HEK293 (cell line): Measurements from ENCODE around the gene TTLL5.
A peak's percentile ranks its signal among the peaks of the same experiment; 100 is the strongest.

Source experiments
- CTCF ChIA-PET: fragments of 350-600 bp; formaldehyde crosslinking; extraction: SDS; loops from one replicate; lab custom pipeline; 2021; ENCODE audit warnings: antibody characterized with exemption; lab: Yijun Ruan, JAX
- POLR2A ChIA-PET: fragments of 300-600 bp; formaldehyde crosslinking; extraction: SDS; loops from one replicate; lab custom pipeline; 2020; ENCODE audit warnings: antibody characterized with exemption, inconsistent platforms; lab: Yijun Ruan, JAX
- H3K27ac ChIP-seq: fragments of 200-500 bp; sonication (Bioruptor generic); 2 replicates; pipeline ENCODE4 v1.5.1; 2014; ENCODE audit warnings: low read depth, low read length, control low read depth, inconsistent platforms; ENCODE audit errors: extremely low read depth
- H3K36me3 ChIP-seq, 2 experiments: fragments of 200-500 bp in 1 of 2; sonication (Bioruptor generic) in 1 of 2; 1 replicate in 1 of 2; 2 replicates in 1 of 2; pipeline ENCODE4 v1.5.1; 2014 to 2017; ENCODE audit warnings: inconsistent platforms in 2 of 2, low read length in 2 of 2; ENCODE audit not compliant: control insufficient read depth in 2 of 2, insufficient read depth in 1 of 2
- H3K4me1 ChIP-seq: fragments of 200-500 bp; sonication (Bioruptor generic); 2 replicates; pipeline ENCODE4 v1.5.1; 2014; ENCODE audit warnings: mild to moderate bottlenecking, low read length, inconsistent platforms; ENCODE audit not compliant: control insufficient read depth, insufficient read depth
- H3K4me3 ChIP-seq: 2 replicates; pipeline ENCODE4 v1.5.1; 2011; ENCODE audit warnings: low read depth, mild to moderate bottlenecking, control low read depth, low read length, moderate library complexity
- H3K9me3 ChIP-seq: fragments of 200-500 bp; sonication (Bioruptor generic); 2 replicates; pipeline ENCODE4 v1.5.1; 2014; ENCODE audit warnings: low read depth, low read length, inconsistent platforms; ENCODE audit not compliant: control insufficient read depth, insufficient read depth
- BCL11A ChIP-seq: fragments of 450-650 bp; formaldehyde crosslinking; IDR thresholded peaks from 2 replicates; pipeline ENCODE4 v1.5.1; 2016; ENCODE audit warnings: low read depth, missing biosample characterization, missing genetic modification characterization
- KLF1 ChIP-seq: fragments of 450-650 bp; formaldehyde crosslinking; IDR thresholded peaks from 2 replicates; pipeline ENCODE4 v1.5.1; 2016; ENCODE audit warnings: missing biosample characterization, missing genetic modification characterization
- KLF10 ChIP-seq: fragments of 450-650 bp; IDR thresholded peaks from 2 replicates; pipeline ENCODE4 v1.5.1; 2018; ENCODE audit warnings: missing biosample characterization, mild to moderate bottlenecking, missing genetic modification characterization
- MYNN ChIP-seq: fragments of 450-650 bp; formaldehyde crosslinking; IDR thresholded peaks from 2 replicates; pipeline ENCODE4 v1.5.1; 2016; ENCODE audit warnings: missing biosample characterization, missing genetic modification characterization, borderline replicate concordance
- PRDM1 ChIP-seq: fragments of 450-650 bp; formaldehyde crosslinking; IDR thresholded peaks from 2 replicates; pipeline ENCODE4; 2016; ENCODE audit warnings: missing biosample characterization, missing genetic modification characterization
- PRDM10 ChIP-seq: fragments of 450-650 bp; formaldehyde crosslinking; IDR thresholded peaks from 2 replicates; pipeline ENCODE4 v1.5.1; 2016; ENCODE audit warnings: missing biosample characterization, missing genetic modification characterization
- TCF7L2 ChIP-seq: IDR thresholded peaks from 2 replicates; pipeline ENCODE4 v1.6.1; 2011; ENCODE audit warnings: low read depth, mild to moderate bottlenecking, inconsistent platforms, low read length, moderate library complexity, borderline replicate concordance
- TSHZ1 ChIP-seq: fragments of 450-650 bp; formaldehyde crosslinking; IDR thresholded peaks from 2 replicates; pipeline ENCODE4 v1.5.1; 2016; ENCODE audit warnings: missing biosample characterization, missing genetic modification characterization, borderline replicate concordance
- WT1 ChIP-seq: fragments of 450-650 bp; formaldehyde crosslinking; IDR thresholded peaks from 2 replicates; pipeline ENCODE4 v1.5.1; 2016; ENCODE audit warnings: missing biosample characterization, missing genetic modification characterization
- ZBTB21 ChIP-seq: fragments of 450-650 bp; formaldehyde crosslinking; IDR thresholded peaks from 2 replicates; pipeline ENCODE4 v1.5.1; 2017; ENCODE audit warnings: missing biosample characterization, missing genetic modification characterization
- ZBTB7A ChIP-seq: fragments of 450-650 bp; formaldehyde crosslinking; IDR thresholded peaks from 2 replicates; pipeline ENCODE4 v1.5.1; 2016; ENCODE audit warnings: low read depth, missing biosample characterization, missing genetic modification characterization
- ZFP69B ChIP-seq: fragments of 450-650 bp; formaldehyde crosslinking; IDR thresholded peaks from 2 replicates; pipeline ENCODE4 v1.5.1; 2016; ENCODE audit warnings: missing biosample characterization, missing genetic modification characterization
- ZNF132 ChIP-seq: fragments of 450-650 bp; formaldehyde crosslinking; IDR thresholded peaks from 2 replicates; pipeline ENCODE4 v1.5.1; 2017; ENCODE audit warnings: missing biosample characterization, missing genetic modification characterization, borderline replicate concordance
- ZNF133 ChIP-seq: fragments of 450-650 bp; formaldehyde crosslinking; IDR thresholded peaks from 2 replicates; pipeline ENCODE4 v1.5.1; 2016; ENCODE audit warnings: missing biosample characterization, missing genetic modification characterization
- ZNF146 ChIP-seq: fragments of 450-650 bp; formaldehyde crosslinking; IDR thresholded peaks from 2 replicates; pipeline ENCODE4 v1.5.1; 2016; ENCODE audit warnings: missing biosample characterization, missing genetic modification characterization
- ZNF169 ChIP-seq: fragments of 450-650 bp; formaldehyde crosslinking; IDR thresholded peaks from 2 replicates; pipeline ENCODE4 v1.5.1; 2016; ENCODE audit warnings: missing biosample characterization, missing genetic modification characterization
- ZNF211 ChIP-seq: fragments of 450-650 bp; formaldehyde crosslinking; IDR thresholded peaks from 2 replicates; pipeline ENCODE4 v1.5.1; 2016; ENCODE audit warnings: low read depth, missing biosample characterization, missing genetic modification characterization
- ZNF473 ChIP-seq: fragments of 450-650 bp; formaldehyde crosslinking; IDR thresholded peaks from 2 replicates; pipeline ENCODE4 v1.5.1; 2017; ENCODE audit warnings: missing biosample characterization, missing genetic modification characterization
- ZNF514 ChIP-seq: fragments of 450-650 bp; formaldehyde crosslinking; IDR thresholded peaks from 2 replicates; pipeline ENCODE4 v1.5.1; 2016; ENCODE audit warnings: missing biosample characterization, missing genetic modification characterization
- ZNF549 ChIP-seq: fragments of 450-650 bp; IDR thresholded peaks from 2 replicates; pipeline ENCODE4 v1.5.1; 2018; ENCODE audit warnings: missing biosample characterization, missing genetic modification characterization, mild to moderate bottlenecking, inconsistent platforms, moderate library complexity
- ZNF558 ChIP-seq: fragments of 450-650 bp; formaldehyde crosslinking; IDR thresholded peaks from 2 replicates; pipeline ENCODE4 v1.5.1; 2016; ENCODE audit warnings: missing biosample characterization, missing genetic modification characterization
- ZNF660 ChIP-seq: fragments of 450-650 bp; IDR thresholded peaks from 2 replicates; pipeline ENCODE4 v1.5.1; 2018; ENCODE audit warnings: missing biosample characterization, mild to moderate bottlenecking, missing genetic modification characterization
- ZNF701 ChIP-seq: fragments of 450-650 bp; formaldehyde crosslinking; IDR thresholded peaks from 2 replicates; pipeline ENCODE4 v1.5.1; 2016; ENCODE audit warnings: missing biosample characterization, missing genetic modification characterization
- ZNF76 ChIP-seq: fragments of 450-650 bp; formaldehyde crosslinking; IDR thresholded peaks from 2 replicates; pipeline ENCODE4; 2016; ENCODE audit warnings: low read depth, missing biosample characterization, missing genetic modification characterization, borderline replicate concordance
- ZNF776 ChIP-seq: fragments of 450-650 bp; formaldehyde crosslinking; IDR thresholded peaks from 2 replicates; pipeline ENCODE4 v1.5.0; 2017; ENCODE audit warnings: missing biosample characterization, missing genetic modification characterization, borderline replicate concordance
- ZNF837 ChIP-seq: fragments of 450-650 bp; formaldehyde crosslinking; IDR thresholded peaks from 2 replicates; pipeline ENCODE4 v1.5.1; 2016; ENCODE audit warnings: missing biosample characterization, missing genetic modification characterization
- ZSCAN16 ChIP-seq: fragments of 450-650 bp; formaldehyde crosslinking; IDR thresholded peaks from 2 replicates; pipeline ENCODE4 v1.5.1; 2016; ENCODE audit warnings: missing biosample characterization, missing genetic modification characterization
- ZSCAN23 ChIP-seq: fragments of 450-650 bp; formaldehyde crosslinking; IDR thresholded peaks from 2 replicates; pipeline ENCODE4 v1.5.1; 2016; ENCODE audit warnings: missing biosample characterization, missing genetic modification characterization

TTLL5 gene

GRCh38 chr14:75858362-75858761 is 197.3 kb downstream of the TTLL5 start:
- Histone ChIP-seq H3K4me1 (peaks cover 17% of the 10 kb centered on the region), H3K36me3 (no peaks in the 10 kb centered on the region; a peak in 1 of 3 replicates), H3K4me3 (no peak overlapping the region), H3K9me3 (no peaks in the 10 kb centered on the region), H3K27ac (no peak overlapping the region)
- TF ChIP-seq ZNF660 (tag by site-specific recombination) (no peak), PRDM1 (no peak), ZBTB21 (tag by site-specific recombination) (no peak), ZNF837 (tag by site-specific recombination) (no peak), ZNF701 (tag by site-specific recombination) (no peak), KLF1 (tag by site-specific recombination) (no peak), ZSCAN16 (tag by site-specific recombination) (no peak), ZNF473 (no peak), ZNF549 (tag by site-specific recombination) (no peak), KLF10 (tag by site-specific recombination) (no peak), BCL11A (no peak), ZNF776 (no peak), ZNF558 (tag by site-specific recombination) (no peak), TSHZ1 (tag by site-specific recombination) (no peak), ZNF132 (tag by site-specific recombination) (no peak), ZSCAN23 (no peak), ZNF211 (no peak)
- CTCF ChIA-PET: no interaction called here
- POLR2A ChIA-PET: no interaction called here

- H3K27ac ChIP-seq: no peak overlapping the region
- H3K4me3 ChIP-seq: no peak overlapping the region
- CTCF ChIA-PET: no interaction called here
- POLR2A ChIA-PET: no interaction called here
- no peaks in the 10 kb centered on the region; a peak in 1 of 3 replicates for H3K36me3 ChIP-seq
- H3K9me3 ChIP-seq: no peaks in the 10 kb centered on the region
- H3K4me1 ChIP-seq: peaks cover 17% of the 10 kb centered on the region
- no peak for TF ChIP-seq WT1 (tag by site-specific recombination)
- no peak for TF ChIP-seq ZBTB7A (tag by site-specific recombination)
- TF ChIP-seq MYNN (tag by site-specific recombination): no peak
- no peak for TF ChIP-seq ZNF133 (tag by site-specific recombination)
Measured at GRCh38 chr14:75859746-75860145, 198.7 kb downstream of the TTLL5 start.

- H3K27ac ChIP-seq: peak overlapping the region; percentile 43; the same call in 1 of the 2 replicates
- H3K36me3 ChIP-seq: no peaks in the 10 kb centered on the region; a peak in 1 of 3 replicates
- CTCF ChIA-PET: interaction anchor here (0.6 to 1.4 kb wide), 4 partner anchors 18 to 850 kb away, joined by 3 to 4 read pairs (median 3); no protein-coding TSS in a partner anchor
- peaks cover 17% of the 10 kb centered on the region for H3K4me1 ChIP-seq
- POLR2A ChIA-PET: no interaction called here
- no peak overlapping the region for H3K4me3 ChIP-seq
- no peaks in the 10 kb centered on the region for H3K9me3 ChIP-seq
- no peak for TF ChIP-seq ZNF514
- TF ChIP-seq PRDM10 (tag by site-specific recombination): 0 out of 2 replicates have a peak, but pooled peaks have one; percentile 30
- no peak for TF ChIP-seq ZNF76 (tag by site-specific recombination)
- TF ChIP-seq TCF7L2: peak; percentile 57; the same call in 1 of the 2 replicates
- no peak for TF ChIP-seq ZNF169 (tag by site-specific recombination)
- TF ChIP-seq ZFP69B (tag by site-specific recombination): 0 out of 2 replicates have a peak, but pooled peaks have one; percentile 29
- TF ChIP-seq ZNF146 (tag by site-specific recombination): no peak
Measured at GRCh38 chr14:75860561-75861160, 199.6 kb downstream of the TTLL5 start.
